Measurements from ENCODE around the gene YIPF1.
"Not testable (repeated sequence)": the region's sequence is repeated elsewhere in the genome, so short reads cannot be mapped to it uniquely, and the experiment has no call there.

Gene YIPF1

DNA sequence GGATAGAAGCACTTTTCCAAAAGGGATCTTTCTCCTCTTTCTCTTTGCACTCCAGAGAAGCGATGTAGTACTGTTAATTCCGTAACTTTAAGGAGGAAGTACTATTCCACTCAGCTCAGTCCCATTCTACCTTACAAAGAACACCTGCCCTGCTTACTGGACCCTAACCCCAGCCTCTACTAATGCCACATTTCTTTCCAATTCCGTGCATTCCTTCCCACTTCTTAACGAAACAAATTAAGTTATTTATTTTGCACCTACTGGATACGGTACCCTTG lies 52.0 kb downstream of the YIPF1 start:
- DNase-seq = no peak

DNA sequence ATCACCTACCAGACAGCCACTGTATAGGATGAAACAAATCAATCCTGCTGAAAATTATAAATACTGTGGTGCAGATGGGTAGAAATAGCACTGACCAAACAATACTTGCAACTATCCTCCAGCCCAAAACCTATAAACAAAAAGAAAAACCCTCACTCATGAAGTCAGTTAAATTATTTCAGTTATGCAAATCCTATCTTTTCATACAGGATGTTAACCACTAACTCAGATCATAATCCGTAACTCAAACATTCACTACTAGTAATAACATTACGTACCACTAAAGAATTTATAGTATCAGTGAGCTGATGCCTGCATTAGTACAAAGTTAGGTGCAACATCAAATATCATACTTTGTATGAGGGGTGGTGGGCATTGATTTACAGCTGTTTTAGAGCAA lies 54.1 kb downstream of the YIPF1 start:
- no peak for DNase-seq

DNA sequence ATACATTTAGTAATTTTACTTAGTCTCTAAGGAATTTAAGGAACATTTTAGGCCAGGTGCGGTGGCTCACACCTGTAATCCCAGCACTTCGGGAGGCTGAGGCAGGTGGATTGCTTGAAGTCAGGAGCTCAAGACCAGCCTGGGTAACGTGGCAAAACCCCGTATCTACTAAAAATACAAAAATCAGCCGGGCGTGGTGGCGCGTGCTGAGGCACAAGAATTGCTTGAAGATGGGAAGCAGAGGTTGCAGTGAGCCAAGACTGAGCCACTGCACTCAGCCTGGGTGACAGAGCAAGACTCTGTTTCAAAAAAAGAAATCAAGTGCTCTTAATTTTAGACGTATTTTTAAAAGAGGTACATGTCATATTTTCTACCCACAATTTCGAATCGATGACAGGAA lies 54.8 kb downstream of the YIPF1 start:
- DNase-seq = no peak

DNA sequence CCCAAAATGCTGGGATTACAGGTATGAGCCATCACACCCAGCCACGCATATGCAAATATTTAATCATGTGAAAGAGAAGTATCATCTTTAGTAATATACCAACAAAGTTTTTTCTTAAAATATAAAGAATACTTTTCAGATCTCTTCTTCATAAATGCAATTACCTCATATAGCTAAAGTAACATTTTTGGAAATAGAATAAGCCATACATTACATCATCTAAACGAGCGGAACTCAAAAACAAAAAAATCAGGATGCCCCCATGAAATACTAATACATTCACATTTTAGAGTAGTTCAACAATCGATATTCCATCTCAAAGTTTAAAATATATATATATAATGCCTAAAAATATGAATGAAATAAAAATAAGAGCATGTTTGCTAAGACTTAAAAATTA lies 56.2 kb downstream of the YIPF1 start:
- DNase-seq = no peak

DNA sequence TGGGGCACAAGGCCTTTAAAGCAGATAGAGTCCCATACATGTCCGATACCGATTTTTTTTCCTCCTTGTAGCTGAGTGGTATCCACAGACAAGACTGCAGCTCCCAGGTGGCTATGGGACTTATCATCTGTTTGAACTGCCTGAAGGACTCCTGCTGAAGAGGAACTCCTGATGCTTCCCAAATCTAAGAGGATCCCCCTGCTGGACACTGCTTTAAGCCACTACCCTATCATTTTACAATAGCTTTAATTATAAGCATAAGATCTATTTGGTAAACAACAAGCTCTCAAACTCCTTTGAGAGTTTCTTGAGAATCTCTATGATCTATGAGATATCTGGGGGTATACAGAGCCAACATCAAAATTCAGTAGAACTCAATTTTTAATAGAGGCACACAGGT lies 63.2 kb downstream of the YIPF1 start:
- no peak for DNase-seq

DNA sequence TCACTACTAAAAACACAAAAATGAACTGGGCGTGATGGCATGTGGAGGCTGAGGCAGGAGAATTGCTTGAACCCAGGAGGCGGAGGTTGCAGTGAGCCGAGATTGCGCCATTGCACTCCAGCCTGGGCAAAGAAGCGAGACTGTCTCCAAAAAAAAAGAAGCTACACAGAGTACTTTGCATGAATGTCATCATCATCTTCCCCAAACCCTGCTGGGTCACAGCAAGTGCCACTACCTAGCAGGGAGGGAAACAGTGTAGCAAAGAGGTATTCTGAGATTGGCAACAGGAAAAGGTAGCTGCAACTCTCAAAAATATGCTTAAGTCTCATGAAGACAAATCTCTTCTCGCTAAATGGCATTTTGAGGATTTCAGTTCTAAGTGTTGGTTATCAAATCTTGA lies 64.3 kb downstream of the YIPF1 start:
- DNase-seq = no peak

DNA sequence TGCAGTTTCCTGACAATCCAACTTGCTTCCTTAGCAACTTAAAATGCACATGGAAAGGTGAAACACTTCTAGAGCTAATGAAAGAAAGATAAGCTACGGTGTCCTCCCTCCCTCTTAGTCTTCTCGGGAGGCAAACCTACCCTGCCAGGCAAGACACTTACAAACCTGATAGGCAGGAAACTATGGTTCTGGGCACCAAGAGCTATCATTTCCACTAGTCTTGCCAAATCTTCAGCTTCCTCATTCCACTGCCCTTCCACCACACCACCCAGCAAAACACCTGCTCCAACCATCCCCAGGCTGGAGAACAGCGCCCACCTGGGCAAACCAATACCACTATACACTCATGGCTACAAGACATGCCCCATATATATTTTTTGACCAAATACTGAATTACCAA lies 66.7 kb downstream of the YIPF1 start:
- no peak for DNase-seq

DNA sequence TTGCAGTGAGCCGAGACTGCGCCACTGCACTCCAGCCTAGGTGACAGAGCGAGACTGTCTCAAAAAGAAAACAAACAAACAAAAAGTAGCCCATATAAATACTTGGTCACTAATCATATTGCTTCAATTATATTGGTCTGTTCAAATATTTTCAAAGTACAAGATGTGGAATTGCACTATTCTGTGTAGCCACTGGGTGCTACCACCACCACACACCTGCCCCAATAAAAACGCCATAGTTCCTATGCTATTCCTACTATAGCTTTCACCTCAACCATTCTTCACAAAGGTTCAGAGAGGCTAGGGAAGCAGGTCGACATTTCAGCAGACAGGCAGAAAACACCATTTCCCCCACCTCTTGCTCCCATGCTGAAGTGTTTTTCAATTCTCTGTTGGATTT lies 68.2 kb downstream of the YIPF1 start:
- DNase-seq = no peak

DNA sequence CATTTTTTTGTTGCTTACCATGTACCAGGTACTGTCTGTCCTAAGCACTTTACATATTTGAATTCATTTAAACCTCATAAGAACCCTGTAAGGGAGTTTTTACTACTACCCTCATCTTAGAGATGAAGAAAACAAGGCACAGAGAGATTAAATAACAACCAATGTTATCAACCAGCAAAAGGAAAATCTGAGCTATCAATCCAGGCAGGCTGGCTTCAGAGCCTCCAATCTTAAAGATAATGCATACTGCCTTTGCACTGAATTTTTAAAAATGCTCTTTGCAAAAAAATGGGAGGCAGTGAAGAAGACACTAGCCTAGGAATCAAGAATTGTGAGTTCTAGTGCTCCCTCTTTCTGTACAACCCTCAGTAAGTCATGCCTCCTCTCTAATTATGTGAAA lies 70.2 kb downstream of the YIPF1 start:
- no peak for DNase-seq

DNA sequence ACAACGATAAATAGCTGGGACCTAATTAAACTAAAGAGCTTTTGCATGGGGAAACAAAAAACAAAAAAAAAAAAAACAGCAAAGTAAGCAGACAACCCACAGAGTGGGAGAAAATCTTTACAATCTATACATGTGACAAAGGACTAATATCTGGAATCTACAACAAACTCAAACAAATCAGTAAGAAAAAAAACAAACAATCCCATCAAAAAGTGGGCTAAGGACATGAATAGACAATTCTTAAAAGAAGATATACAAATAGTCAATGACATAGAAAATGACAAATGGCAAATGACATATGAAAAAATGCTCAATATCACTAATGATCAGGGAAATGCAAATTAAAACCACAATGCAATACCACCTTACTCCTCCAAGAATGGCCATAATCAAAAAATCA lies 73.0 kb downstream of the YIPF1 start:
- DNase-seq = not testable (repeated sequence)

DNA sequence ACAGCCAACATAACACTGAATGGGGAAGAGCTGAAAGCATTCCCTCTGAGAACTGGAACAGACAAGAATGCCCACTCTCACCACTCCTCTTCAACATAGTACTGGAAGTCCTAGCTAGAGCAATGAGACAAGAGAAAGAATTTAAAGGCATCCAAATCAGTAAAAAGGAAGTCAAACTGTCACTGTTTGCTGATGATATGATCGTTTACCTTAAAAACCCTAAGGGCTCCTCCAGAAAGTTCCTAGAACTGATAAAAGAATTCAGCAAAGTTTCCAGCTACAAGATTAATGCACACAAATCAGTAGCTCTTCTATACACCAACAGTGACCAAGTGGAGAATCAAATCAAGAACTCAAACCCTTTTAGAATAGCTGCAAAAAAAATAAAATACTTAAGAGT lies 74.1 kb downstream of the YIPF1 start:
- not testable (repeated sequence) for DNase-seq

DNA sequence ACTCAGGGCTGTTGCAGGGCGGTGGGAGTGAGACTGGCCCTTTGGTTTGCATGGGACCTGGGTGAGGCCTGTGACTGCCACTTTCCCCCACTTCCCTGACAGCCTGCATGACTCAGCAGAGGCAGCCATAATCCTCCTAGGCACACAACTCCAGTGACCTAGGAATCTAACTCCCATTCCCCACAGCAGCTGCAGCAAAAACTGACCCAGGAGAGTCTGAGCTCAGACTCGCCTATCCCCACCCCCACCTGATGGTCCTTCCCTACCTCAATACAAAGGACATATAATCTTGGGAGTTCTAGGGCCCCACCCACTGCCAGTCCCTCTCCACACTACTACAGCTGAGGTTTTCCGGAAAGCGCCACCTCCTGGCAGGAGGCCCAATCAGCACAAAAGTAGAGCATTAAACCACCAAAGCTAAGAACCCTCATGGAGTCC lies 78.2 kb downstream of the YIPF1 start:
- no peak for DNase-seq

DNA sequence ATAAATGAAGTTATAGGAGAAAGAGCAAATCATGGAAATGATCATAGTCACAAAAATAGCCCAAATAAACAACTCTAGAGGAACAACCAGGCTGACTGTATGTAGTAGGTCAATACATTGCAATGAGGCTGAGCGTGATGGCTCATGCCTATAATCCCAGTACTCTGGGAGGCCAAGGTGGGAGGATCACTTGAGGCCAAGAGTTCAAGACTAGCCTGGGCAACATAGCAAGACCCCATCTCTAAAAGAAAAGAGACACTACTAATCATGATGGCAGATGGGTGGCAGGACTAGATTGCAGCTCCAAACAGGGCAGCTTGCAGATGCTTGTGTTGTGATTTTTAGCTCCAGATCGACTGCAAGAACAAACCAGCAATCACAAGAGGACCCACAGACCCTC lies 79.1 kb downstream of the YIPF1 start:
- no peak for DNase-seq

DNA sequence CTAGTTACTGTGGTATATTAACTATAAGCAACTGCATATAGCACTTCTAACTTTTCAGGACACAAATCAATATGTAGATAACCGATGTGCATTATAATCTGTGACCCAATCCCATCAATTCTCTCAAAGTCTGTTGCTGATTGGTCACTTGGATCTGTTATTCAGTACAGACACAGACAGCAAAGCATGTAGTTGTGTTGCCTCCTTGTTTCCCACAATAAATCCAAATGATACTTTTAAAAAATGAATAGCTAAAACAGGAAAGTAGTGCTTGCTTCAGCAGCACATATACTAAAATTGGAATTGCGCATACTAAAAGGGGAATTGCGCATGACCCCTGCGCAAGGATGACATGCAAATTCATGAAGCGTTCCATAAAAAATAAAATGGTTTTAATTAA lies 79.6 kb downstream of the YIPF1 start:
- DNase-seq = no peak

DNA sequence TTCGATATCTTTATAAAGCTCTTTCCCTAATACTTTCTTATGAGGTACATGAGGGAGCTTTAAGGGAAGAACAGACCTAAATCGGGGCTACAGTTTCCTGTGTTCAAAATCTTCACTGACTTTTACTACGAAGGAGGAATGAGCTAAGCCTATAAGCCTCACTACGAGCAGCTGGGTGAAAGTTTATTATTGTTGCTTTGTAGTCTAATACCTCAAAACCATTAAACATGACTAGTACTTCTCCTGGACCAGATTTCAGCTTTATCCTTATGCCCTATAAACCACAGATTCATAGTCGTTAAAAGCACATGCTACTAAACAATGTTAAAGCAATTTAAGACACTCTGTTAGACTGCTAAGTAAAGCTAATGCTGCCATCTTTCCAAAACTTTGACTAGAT lies 81.7 kb downstream of the YIPF1 start:
- no peak for DNase-seq

DNA sequence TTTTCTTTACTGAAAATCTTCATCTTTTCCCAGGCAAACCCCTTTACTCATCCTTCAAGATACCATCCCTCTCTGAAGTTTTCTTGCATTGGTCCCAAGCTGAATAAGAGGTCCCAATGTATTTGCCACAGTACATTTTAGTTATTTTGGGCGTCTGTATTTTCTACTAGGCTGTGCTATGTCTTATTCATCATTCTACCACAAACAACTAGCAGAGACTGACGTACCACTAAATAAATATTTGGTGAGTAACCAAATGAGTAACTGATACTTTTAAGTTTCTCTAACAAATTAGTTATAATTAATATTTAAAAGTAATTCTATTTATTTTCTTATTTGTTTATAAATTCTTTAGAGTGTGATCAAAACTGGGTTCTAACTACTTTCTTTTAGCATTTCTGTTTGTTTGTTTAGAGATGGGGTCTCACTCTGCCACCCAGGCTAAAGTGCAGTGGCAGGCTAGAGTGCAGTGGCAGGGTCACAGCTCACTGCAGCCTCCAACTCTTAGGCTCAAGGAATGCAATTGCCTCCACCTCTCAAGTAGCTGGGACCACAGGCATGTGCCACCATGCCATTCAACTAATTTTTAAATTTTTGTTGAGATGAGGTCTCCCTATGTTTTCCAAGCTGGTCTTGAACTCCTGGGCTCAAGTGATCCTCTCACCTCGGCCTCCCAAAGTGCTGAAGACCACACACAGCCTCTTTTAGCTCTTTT lies 84.6 kb downstream of the YIPF1 start:
- no peak for DNase-seq

DNA sequence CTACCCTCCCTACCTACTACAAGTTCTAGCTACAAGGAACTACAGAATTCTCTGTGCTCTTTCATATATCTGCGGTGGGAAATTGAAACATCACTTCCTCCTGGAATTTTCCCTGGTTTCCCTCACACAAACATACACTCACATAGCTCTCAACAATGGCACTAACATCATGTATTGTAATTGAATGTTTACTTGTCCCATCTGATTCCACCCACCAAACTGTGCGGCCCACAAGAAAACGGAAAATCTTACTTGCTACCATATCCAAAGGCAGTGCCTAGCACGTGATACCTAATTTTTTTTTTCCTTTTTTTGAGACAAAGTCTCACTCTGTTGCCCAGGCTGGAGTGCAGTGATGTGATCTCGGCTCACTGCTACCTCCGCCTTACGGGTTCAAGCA lies 85.4 kb downstream of the YIPF1 start:
- no peak for DNase-seq

Measured in NCI-H748 treated with DMSO at 0.1 percent for 48 hours (cell line).